Neural cell (in vitro differentiated cells): Measurements from ENCODE around the gene CD4.

Source experiments
- EP300 ChIP-seq: fragments of 450-650 bp; conservative IDR thresholded peaks from 2 replicates; pipeline ENCODE4 v1.6.1; 2014; ENCODE audit warnings: antibody characterized with exemption, mild to moderate bottlenecking, moderate library complexity; ENCODE audit not compliant: poor library complexity, severe bottlenecking
- EZH2 ChIP-seq: fragments of 200-600, 300-800 bp; shearing (Covaris generic), sonication (generic); IDR thresholded peaks from 2 replicates; pipeline ENCODE4 v1.6.1; 2014; ENCODE audit warnings: antibody characterized with exemption, low read length, borderline replicate concordance, mild to moderate bottlenecking; ENCODE audit not compliant: insufficient read depth, poor library complexity, severe bottlenecking
- MXI1 ChIP-seq: fragments of 450-650 bp; conservative IDR thresholded peaks from 2 replicates; pipeline ENCODE4 v1.6.1; 2014; ENCODE audit warnings: antibody characterized with exemption, mild to moderate bottlenecking; ENCODE audit not compliant: poor library complexity, severe bottlenecking
- POLR2AphosphoS5 ChIP-seq: IDR thresholded peaks from 2 replicates; pipeline ENCODE4 v1.6.1; 2012
- RAD21 ChIP-seq: fragments of 450-650 bp; conservative IDR thresholded peaks from 2 replicates; pipeline ENCODE4 v1.6.1; 2014; ENCODE audit warnings: antibody characterized with exemption, mild to moderate bottlenecking, moderate library complexity
- SMC3 ChIP-seq: fragments of 450-650 bp; conservative IDR thresholded peaks from 2 replicates; pipeline ENCODE4 v1.6.1; 2014; ENCODE audit warnings: antibody characterized with exemption, mild to moderate bottlenecking, moderate library complexity; ENCODE audit not compliant: poor library complexity
- TAF1 ChIP-seq: IDR thresholded peaks from 2 replicates; pipeline ENCODE4 v1.6.1; 2012; ENCODE audit warnings: low read depth
- TF ChIP-seq, protein P1 (sequence below): fragments of 450-650 bp; IDR thresholded peaks from 2 replicates; pipeline ENCODE4 v1.5.1; 2014; ENCODE audit warnings: antibody characterized with exemption, mild to moderate bottlenecking, moderate library complexity; ENCODE audit not compliant: poor library complexity, severe bottlenecking
- TF ChIP-seq, protein P2 (sequence below): IDR thresholded peaks from 2 replicates; pipeline ENCODE4 v1.6.1; 2012; ENCODE audit warnings: borderline replicate concordance

DNA sequence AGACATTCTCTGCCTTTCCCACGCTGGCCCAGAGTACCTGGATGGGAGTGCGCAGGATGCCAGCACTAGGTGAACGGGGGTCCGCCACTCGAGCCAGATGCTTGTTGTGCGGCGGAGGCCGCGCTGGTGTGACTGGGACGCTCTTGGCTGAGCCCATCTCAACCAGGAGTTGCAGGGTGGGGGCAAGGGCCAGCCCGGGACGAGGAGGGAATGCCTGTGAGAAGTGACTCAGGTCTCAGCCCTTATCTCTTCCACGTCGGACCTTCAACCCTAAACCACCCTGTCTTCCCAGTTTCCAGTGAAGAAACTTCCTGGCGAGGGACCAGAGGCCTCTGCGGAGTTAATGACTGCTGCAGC is 61.4 kb downstream of the CD4 start:
- TF ChIP-seq POLR2AphosphoS5 (no peak), TAF1 (no peak), MXI1 (no peak), SMC3 (no peak), RAD21 (no peak), EP300 (no peak), EZH2 (no peak)
- TF ChIP-seq, protein P1, sequence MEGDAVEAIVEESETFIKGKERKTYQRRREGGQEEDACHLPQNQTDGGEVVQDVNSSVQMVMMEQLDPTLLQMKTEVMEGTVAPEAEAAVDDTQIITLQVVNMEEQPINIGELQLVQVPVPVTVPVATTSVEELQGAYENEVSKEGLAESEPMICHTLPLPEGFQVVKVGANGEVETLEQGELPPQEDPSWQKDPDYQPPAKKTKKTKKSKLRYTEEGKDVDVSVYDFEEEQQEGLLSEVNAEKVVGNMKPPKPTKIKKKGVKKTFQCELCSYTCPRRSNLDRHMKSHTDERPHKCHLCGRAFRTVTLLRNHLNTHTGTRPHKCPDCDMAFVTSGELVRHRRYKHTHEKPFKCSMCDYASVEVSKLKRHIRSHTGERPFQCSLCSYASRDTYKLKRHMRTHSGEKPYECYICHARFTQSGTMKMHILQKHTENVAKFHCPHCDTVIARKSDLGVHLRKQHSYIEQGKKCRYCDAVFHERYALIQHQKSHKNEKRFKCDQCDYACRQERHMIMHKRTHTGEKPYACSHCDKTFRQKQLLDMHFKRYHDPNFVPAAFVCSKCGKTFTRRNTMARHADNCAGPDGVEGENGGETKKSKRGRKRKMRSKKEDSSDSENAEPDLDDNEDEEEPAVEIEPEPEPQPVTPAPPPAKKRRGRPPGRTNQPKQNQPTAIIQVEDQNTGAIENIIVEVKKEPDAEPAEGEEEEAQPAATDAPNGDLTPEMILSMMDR = no peak
- TF ChIP-seq, protein P2, sequence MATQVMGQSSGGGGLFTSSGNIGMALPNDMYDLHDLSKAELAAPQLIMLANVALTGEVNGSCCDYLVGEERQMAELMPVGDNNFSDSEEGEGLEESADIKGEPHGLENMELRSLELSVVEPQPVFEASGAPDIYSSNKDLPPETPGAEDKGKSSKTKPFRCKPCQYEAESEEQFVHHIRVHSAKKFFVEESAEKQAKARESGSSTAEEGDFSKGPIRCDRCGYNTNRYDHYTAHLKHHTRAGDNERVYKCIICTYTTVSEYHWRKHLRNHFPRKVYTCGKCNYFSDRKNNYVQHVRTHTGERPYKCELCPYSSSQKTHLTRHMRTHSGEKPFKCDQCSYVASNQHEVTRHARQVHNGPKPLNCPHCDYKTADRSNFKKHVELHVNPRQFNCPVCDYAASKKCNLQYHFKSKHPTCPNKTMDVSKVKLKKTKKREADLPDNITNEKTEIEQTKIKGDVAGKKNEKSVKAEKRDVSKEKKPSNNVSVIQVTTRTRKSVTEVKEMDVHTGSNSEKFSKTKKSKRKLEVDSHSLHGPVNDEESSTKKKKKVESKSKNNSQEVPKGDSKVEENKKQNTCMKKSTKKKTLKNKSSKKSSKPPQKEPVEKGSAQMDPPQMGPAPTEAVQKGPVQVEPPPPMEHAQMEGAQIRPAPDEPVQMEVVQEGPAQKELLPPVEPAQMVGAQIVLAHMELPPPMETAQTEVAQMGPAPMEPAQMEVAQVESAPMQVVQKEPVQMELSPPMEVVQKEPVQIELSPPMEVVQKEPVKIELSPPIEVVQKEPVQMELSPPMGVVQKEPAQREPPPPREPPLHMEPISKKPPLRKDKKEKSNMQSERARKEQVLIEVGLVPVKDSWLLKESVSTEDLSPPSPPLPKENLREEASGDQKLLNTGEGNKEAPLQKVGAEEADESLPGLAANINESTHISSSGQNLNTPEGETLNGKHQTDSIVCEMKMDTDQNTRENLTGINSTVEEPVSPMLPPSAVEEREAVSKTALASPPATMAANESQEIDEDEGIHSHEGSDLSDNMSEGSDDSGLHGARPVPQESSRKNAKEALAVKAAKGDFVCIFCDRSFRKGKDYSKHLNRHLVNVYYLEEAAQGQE = no peak
